Muscle of leg (tissue), 11 donors: Measurements from ENCODE around the gene ZNF544. TPM values are rescaled to one million over a fixed set of nuclear protein-coding genes. Genes with fewer than 3 reads are reported as not detected.
A peak's percentile ranks its signal among the peaks of the same experiment; 100 is the strongest.

Experiments used
- DNase-seq: peaks from one replicate; pipeline ENCODE4 v3.0.0; 2013
- H3K27ac ChIP-seq: one replicate; pipeline ENCODE4 v1.5.1; 2013; ENCODE audit warnings: mild to moderate bottlenecking, low read length, control low read depth
- H3K27me3 ChIP-seq: one replicate; pipeline ENCODE4 v1.6.1; 2013; ENCODE audit warnings: low read length; ENCODE audit not compliant: control insufficient read depth, insufficient read depth
- H3K36me3 ChIP-seq: one replicate; pipeline ENCODE4 v1.6.1; 2013; ENCODE audit warnings: low read length; ENCODE audit not compliant: control insufficient read depth, insufficient read depth
- H3K4me1 ChIP-seq: one replicate; pipeline ENCODE4 v1.6.1; 2013; ENCODE audit warnings: low read length; ENCODE audit not compliant: control insufficient read depth, insufficient read depth
- H3K4me3 ChIP-seq: one replicate; pipeline ENCODE4 v1.5.1; 2013; ENCODE audit warnings: low read length, control low read depth
- H3K9me3 ChIP-seq: replicated peaks from 2 replicates; pipeline ENCODE4 v1.6.1; 2013; ENCODE audit warnings: low read depth, low read length; ENCODE audit not compliant: control insufficient read depth
- WGBS: methylation state at CpG from one replicate; pipeline ENCODE4 v1.1.5; 2013; ENCODE audit warnings: missing lambda C conversion rate; ENCODE audit not compliant: insufficient coverage; 5-methylcytosine and 5-hydroxymethylcytosine counted together
- polyA plus RNA-seq, 8 donors: library from polyadenylated mRNA; unstranded; fragments of 120-200 nt; gene quantifications; one replicate each; pipeline versions ENCODE4 v1.2.1 to v1.2.3, GENCODE V29; 2013; ENCODE audit warnings: inconsistent platforms in 1 of 8, low replicate concordance in 1 of 8; ENCODE audit not compliant: insufficient read length in 8 of 8, insufficient read depth in 1 of 8
- total RNA-seq: library from RNA; stranded (reverse); fragments of 120-200 nt; gene quantifications from one replicate; pipeline ENCODE4 v1.2.4, GENCODE V29; 2013

The ZNF544 gene
- total and polyA plus RNA-seq, 9 donors: 13.2 to 24.2 (median 16.3) TPM

GRCh38 chr19:58277197-58277596 lies 48.5 kb downstream of the ZNF544 start:
- whole genome bisulfite sequencing: 100% methylated on average over 1 of the region's 7 CpGs
- no peaks in the 10 kb centered on the region for H3K27me3 ChIP-seq
- H3K9me3 ChIP-seq: peaks cover 32% of the 10 kb centered on the region
- H3K4me1 ChIP-seq: peaks cover 10% of the 10 kb centered on the region
- no peak overlapping the region for H3K27ac ChIP-seq
- H3K4me3 ChIP-seq: no peak overlapping the region
- peaks cover 42% of the 10 kb centered on the region for H3K36me3 ChIP-seq
- DNase-seq: no peak

GRCh38 chr19:58277748-58278540 lies 49.2 kb downstream of the ZNF544 start:
- DNase-seq: peak; percentile 23
- Histone ChIP-seq H3K4me1 (peaks cover 10% of the 10 kb centered on the region), H3K36me3 (peaks cover 37% of the 10 kb centered on the region), H3K9me3 (peaks cover 28% of the 10 kb centered on the region), H3K27ac (peak overlapping the region; percentile 95), H3K27me3 (no peaks in the 10 kb centered on the region), H3K4me3 (peak overlapping the region; percentile 91)
- 20% methylated on average over 16 of the region's 25 CpGs for WGBS

- WGBS: 0% methylated on average over 42 of the region's 42 CpGs
- DNase-seq: peak; percentile 99
- Histone ChIP-seq H3K9me3 (peaks cover 26% of the 10 kb centered on the region), H3K27me3 (no peaks in the 10 kb centered on the region), H3K36me3 (peaks cover 37% of the 10 kb centered on the region), H3K4me3 (peak within 1 kb of the TSS; percentile 91), H3K27ac (peak within 1 kb of the TSS; percentile 95), H3K4me1 (peaks cover 10% of the 10 kb centered on the region)
Measured at GRCh38 chr19:58278541-58279041, 49.9 kb downstream of the ZNF544 start, which contains the start of gene ZNF8. Gene ZNF8 (plus strand): TSS chr19:58278955. CDS start chr19:58279082, 127 bp downstream.

GRCh38 chr19:58279042-58279924 lies 50.6 kb downstream of the ZNF544 start:
- 1% methylated on average over 56 of the region's 60 CpGs for WGBS

GRCh38 chr19:58279925-58280316 lies 51.2 kb downstream of the ZNF544 start:
- Histone ChIP-seq H3K27ac (no peak overlapping the region), H3K4me3 (peak overlapping the region; percentile 91), H3K27me3 (no peaks in the 10 kb centered on the region), H3K36me3 (peaks cover 34% of the 10 kb centered on the region), H3K9me3 (peaks cover 19% of the 10 kb centered on the region), H3K4me1 (peaks cover 10% of the 10 kb centered on the region)
- WGBS: 46% methylated on average over 4 of the region's 4 CpGs
- no peak for DNase-seq

More at GRCh38 chr19:58279042-58279924, 50.6 kb downstream of the ZNF544 start:
- Histone ChIP-seq H3K36me3 (peaks cover 36% of the 10 kb centered on the region), H3K27ac (peak overlapping the region; percentile 95), H3K27me3 (no peaks in the 10 kb centered on the region), H3K4me1 (peaks cover 10% of the 10 kb centered on the region), H3K4me3 (peak overlapping the region; percentile 91), H3K9me3 (peaks cover 21% of the 10 kb centered on the region)
- DNase-seq: peak; percentile 81

- Histone ChIP-seq H3K27ac (no peak overlapping the region), H3K4me3 (no peak overlapping the region), H3K36me3 (peaks cover 63% of the 10 kb centered on the region), H3K27me3 (no peaks in the 10 kb centered on the region), H3K9me3 (peaks cover 7% of the 10 kb centered on the region), H3K4me1 (peaks cover 7% of the 10 kb centered on the region)
- DNase-seq: peak; percentile 81
- 70% methylated on average over 4 of the region's 7 CpGs for WGBS
Measured at GRCh38 chr19:58284199-58284598, 55.5 kb downstream of the ZNF544 start.

- H3K4me1 ChIP-seq: no peaks in the 10 kb centered on the region
- H3K4me3 ChIP-seq: no peak overlapping the region
- H3K9me3 ChIP-seq: peaks cover 48% of the 10 kb centered on the region
- peaks cover 94% of the 10 kb centered on the region for H3K36me3 ChIP-seq
- DNase-seq: no peak
- no peaks in the 10 kb centered on the region for H3K27me3 ChIP-seq
- whole genome bisulfite sequencing: 95% methylated on average over 2 of the region's 7 CpGs
- no peak overlapping the region for H3K27ac ChIP-seq
Measured at GRCh38 chr19:58291943-58292342, 63.2 kb downstream of the ZNF544 start.

GRCh38 chr19:58294743-58295374 lies 66.1 kb downstream of the ZNF544 start:
- Histone ChIP-seq H3K27me3 (no peaks in the 10 kb centered on the region), H3K27ac (no peak overlapping the region), H3K4me3 (no peak overlapping the region), H3K9me3 (peaks cover 42% of the 10 kb centered on the region), H3K36me3 (peaks cover 71% of the 10 kb centered on the region), H3K4me1 (no peaks in the 10 kb centered on the region)
- DNase-seq: no peak
- 95% methylated on average over 17 of the region's 22 CpGs for WGBS

- peaks cover 36% of the 10 kb centered on the region for H3K9me3 ChIP-seq
- H3K27ac ChIP-seq: no peak overlapping the region
- H3K36me3 ChIP-seq: peaks cover 74% of the 10 kb centered on the region
- no peaks in the 10 kb centered on the region for H3K4me1 ChIP-seq
- H3K4me3 ChIP-seq: no peak overlapping the region
- no peak for DNase-seq
- no peaks in the 10 kb centered on the region for H3K27me3 ChIP-seq
- WGBS: no CpG with 5 or more reads among the region's 7 CpGs
Measured at GRCh38 chr19:58296104-58296503, 67.4 kb downstream of the ZNF544 start.
